Activated CD4-positive, alpha-beta memory T cell treated with anti-CD3 and anti-CD28 coated beads, Interleukin-2, amount 10 ng/mL, durations not matched to agents 7 days and 5 days (primary cell): ENCODE results near the gene NPAS1. TPM values are rescaled to one million over a fixed set of nuclear protein-coding genes. Genes with fewer than 3 reads are reported as not detected.
A peak's percentile ranks its signal among the peaks of the same experiment; 100 is the strongest.
"Not testable (repeated sequence)": the region's sequence is repeated elsewhere in the genome, so short reads cannot be mapped to it uniquely, and the experiment has no call there.

ENCODE experiments used
- CTCF ChIA-PET: fragments of 350-600 bp; sonication (Branson Sonifier 250); formaldehyde crosslinking; loops from one replicate; lab custom pipeline; 2021; ENCODE audit warnings: antibody characterized with exemption, inconsistent platforms; lab: Charles Lee
- POLR2A ChIA-PET: fragments of 350-600 bp; sonication (Branson Sonifier 250); formaldehyde crosslinking; loops from one replicate; lab custom pipeline; 2021; ENCODE audit warnings: antibody characterized with exemption; lab: Charles Lee
- DNase-seq: peaks from one replicate; pipeline ENCODE4 v3.0.0-alpha.2; 2020
- H3K27ac Mint-ChIP-seq: one replicate; pipeline ENCODE4 v1.8.0; 2021; ENCODE audit warnings: mild to moderate bottlenecking, mixed read lengths
- H3K27me3 Mint-ChIP-seq: one replicate; pipeline ENCODE4 v1.8.0; 2021; ENCODE audit warnings: mixed read lengths
- H3K36me3 Mint-ChIP-seq: one replicate; pipeline ENCODE4 v1.8.0; 2021; ENCODE audit warnings: low read depth, mixed read lengths
- H3K4me1 Mint-ChIP-seq: one replicate; pipeline ENCODE4 v1.8.0; 2021; ENCODE audit warnings: mixed read lengths
- H3K4me3 Mint-ChIP-seq: one replicate; pipeline ENCODE4 v1.8.0; 2021; ENCODE audit warnings: mild to moderate bottlenecking, mixed read lengths
- H3K9me3 Mint-ChIP-seq: one replicate; pipeline ENCODE4 v1.8.0; 2021; ENCODE audit warnings: mixed read lengths
- total RNA-seq, 2 experiments: library from RNA; stranded (reverse); gene quantifications; one replicate each; pipeline ENCODE4 v1.2.3, GENCODE V29; 2021

Gene NPAS1
- total RNA-seq, 2 experiments from 2014 or later: 0.20 to 0.48 TPM

GRCh38 chr19:47045867-47046470 lies 26.3 kb downstream of the NPAS1 start:
- Mint-ChIP-seq H3K27me3 (no peaks in the 10 kb centered on the region), H3K9me3 (no peaks in the 10 kb centered on the region), H3K4me3 (no peak overlapping the region), H3K36me3 (peaks cover 5% of the 10 kb centered on the region), H3K27ac (no peak overlapping the region), H3K4me1 (peaks cover 19% of the 10 kb centered on the region)
- ChIA-PET CTCF (no interaction called here), POLR2A (no interaction called here)
- no peak for DNase-seq

- DNase-seq: no peak
- Mint-ChIP-seq H3K4me1 (peaks cover 19% of the 10 kb centered on the region), H3K27ac (no peak overlapping the region), H3K9me3 (no peaks in the 10 kb centered on the region), H3K36me3 (peaks cover 5% of the 10 kb centered on the region), H3K27me3 (no peaks in the 10 kb centered on the region), H3K4me3 (peak overlapping the region; percentile 99)
- CTCF ChIA-PET: interaction anchor here (1.0 to 1.6 kb wide), 6 partner anchors 11 to 197 kb away, joined by 3 to 11 read pairs (median 4); no protein-coding TSS in a partner anchor
- POLR2A ChIA-PET: interaction anchor here (0.9 to 2.1 kb wide), 14 partner anchors 9 to 209 kb away, joined by 3 to 11 read pairs (median 4); partner anchors contain the start of genes CCDC9, SAE1 and ZC3H4
Measured at GRCh38 chr19:47047272-47047762, 27.7 kb downstream of the NPAS1 start.

GRCh38 chr19:47047763-47048405 lies 28.2 kb downstream of the NPAS1 start:
- ChIA-PET CTCF (interaction anchor here (0.7 to 1.6 kb wide), 7 partner anchors 11 to 196 kb away, joined by 3 to 11 read pairs (median 4); no protein-coding TSS in a partner anchor), POLR2A (interaction anchor here (0.6 to 2.1 kb wide), 17 partner anchors 9 to 208 kb away, joined by 3 to 11 read pairs (median 3); partner anchors contain the start of genes ARHGAP35, CCDC9, SAE1 and ZC3H4)
- H3K4me3 Mint-ChIP-seq: peak overlapping the region; percentile 99
- peak; percentile 86 for DNase-seq
- H3K27me3 Mint-ChIP-seq: no peaks in the 10 kb centered on the region
- H3K36me3 Mint-ChIP-seq: peaks cover 5% of the 10 kb centered on the region
- peak overlapping the region; percentile 92 for H3K27ac Mint-ChIP-seq
- H3K4me1 Mint-ChIP-seq: peaks cover 19% of the 10 kb centered on the region
- H3K9me3 Mint-ChIP-seq: no peaks in the 10 kb centered on the region

GRCh38 chr19:47049307-47049700 lies 29.7 kb downstream of the NPAS1 start:
- Mint-ChIP-seq H3K4me1 (peaks cover 19% of the 10 kb centered on the region), H3K4me3 (peak overlapping the region; percentile 95), H3K36me3 (peaks cover 5% of the 10 kb centered on the region), H3K27ac (peak overlapping the region; percentile 88), H3K9me3 (no peaks in the 10 kb centered on the region), H3K27me3 (peaks cover 4% of the 10 kb centered on the region)
- CTCF ChIA-PET: interaction anchor here (0.7 to 0.9 kb wide), 2 partner anchors 13 to 195 kb away, joined by 3 to 4 read pairs; no protein-coding TSS in a partner anchor
- POLR2A ChIA-PET: interaction anchor here (1.0 to 1.2 kb wide), 2 partner anchors 13 to 64 kb away, joined by 3 to 4 read pairs; partner anchors contain the start of gene ZC3H4
- no peak for DNase-seq

GRCh38 chr19:47050562-47050961 lies 30.9 kb downstream of the NPAS1 start:
- H3K36me3 Mint-ChIP-seq, H3K27ac Mint-ChIP-seq, H3K4me3 Mint-ChIP-seq, DNase-seq, CTCF ChIA-PET, POLR2A ChIA-PET, H3K9me3 Mint-ChIP-seq: not testable (repeated sequence)
- peaks cover 19% of the 10 kb centered on the region for H3K4me1 Mint-ChIP-seq
- peaks cover 12% of the 10 kb centered on the region for H3K27me3 Mint-ChIP-seq

- H3K4me3 Mint-ChIP-seq: no peak overlapping the region
- no peaks in the 10 kb centered on the region for H3K4me1 Mint-ChIP-seq
- DNase-seq: no peak
- POLR2A ChIA-PET: interaction anchor here (1.9 kb wide), 1 partner anchor 57 kb away, joined by 4 read pairs; the partner anchor contains the start of gene ZC3H4
- no peaks in the 10 kb centered on the region for H3K36me3 Mint-ChIP-seq
- CTCF ChIA-PET: interaction anchor here (0.7 kb wide), 1 partner anchor 20 kb away, joined by 5 read pairs; no protein-coding TSS in a partner anchor
- peaks cover 12% of the 10 kb centered on the region for H3K27me3 Mint-ChIP-seq
- no peaks in the 10 kb centered on the region for H3K9me3 Mint-ChIP-seq
- no peak overlapping the region for H3K27ac Mint-ChIP-seq
Measured at GRCh38 chr19:47056411-47056810, 36.8 kb downstream of the NPAS1 start.

GRCh38 chr19:47057328-47057727 lies 37.7 kb downstream of the NPAS1 start:
- H3K9me3 Mint-ChIP-seq: no peaks in the 10 kb centered on the region
- no peaks in the 10 kb centered on the region for H3K4me1 Mint-ChIP-seq
- no peaks in the 10 kb centered on the region for H3K36me3 Mint-ChIP-seq
- H3K4me3 Mint-ChIP-seq: no peak overlapping the region
- CTCF ChIA-PET: interaction anchor here (0.7 kb wide), 1 partner anchor 187 kb away, joined by 4 read pairs; no protein-coding TSS in a partner anchor
- DNase-seq: no peak
- POLR2A ChIA-PET: interaction anchor here (1.2 to 1.9 kb wide), 2 partner anchors 9 to 56 kb away, joined by 4 to 6 read pairs; partner anchors contain the start of genes TMEM160 and ZC3H4
- H3K27me3 Mint-ChIP-seq: peaks cover 12% of the 10 kb centered on the region
- H3K27ac Mint-ChIP-seq: no peak overlapping the region

- Mint-ChIP-seq H3K4me1 (no peaks in the 10 kb centered on the region), H3K27me3 (peaks cover 9% of the 10 kb centered on the region), H3K27ac (no peak overlapping the region), H3K4me3 (no peak overlapping the region), H3K36me3 (peaks cover 3% of the 10 kb centered on the region), H3K9me3 (no peaks in the 10 kb centered on the region)
- ChIA-PET POLR2A (interaction anchor here (0.6 to 0.7 kb wide), 2 partner anchors 11 to 53 kb away, joined by 3 read pairs; no protein-coding TSS in a partner anchor), CTCF (interaction anchor here (0.6 to 1.4 kb wide), 3 partner anchors 24 to 143 kb away, joined by 3 to 4 read pairs (median 4); no protein-coding TSS in a partner anchor)
- DNase-seq: no peak
Measured at GRCh38 chr19:47058621-47059022, 39.0 kb downstream of the NPAS1 start.

GRCh38 chr19:47063874-47064273 lies 44.2 kb downstream of the NPAS1 start:
- no peaks in the 10 kb centered on the region for H3K9me3 Mint-ChIP-seq
- H3K27me3 Mint-ChIP-seq: no peaks in the 10 kb centered on the region
- ChIA-PET POLR2A (no interaction called here), CTCF (no interaction called here)
- H3K36me3 Mint-ChIP-seq: peaks cover 26% of the 10 kb centered on the region
- no peaks in the 10 kb centered on the region for H3K4me1 Mint-ChIP-seq
- DNase-seq: no peak
- H3K27ac Mint-ChIP-seq: no peak overlapping the region
- H3K4me3 Mint-ChIP-seq: no peak overlapping the region

- no peaks in the 10 kb centered on the region for H3K27me3 Mint-ChIP-seq
- DNase-seq: no peak
- POLR2A ChIA-PET: no interaction called here
- peaks cover 37% of the 10 kb centered on the region for H3K36me3 Mint-ChIP-seq
- CTCF ChIA-PET: no interaction called here
- H3K4me3 Mint-ChIP-seq: no peak overlapping the region
- no peaks in the 10 kb centered on the region for H3K4me1 Mint-ChIP-seq
- H3K9me3 Mint-ChIP-seq: no peaks in the 10 kb centered on the region
- H3K27ac Mint-ChIP-seq: no peak overlapping the region
Measured at GRCh38 chr19:47065242-47065641, 45.6 kb downstream of the NPAS1 start.

- Mint-ChIP-seq H3K4me3 (no peak overlapping the region), H3K27me3 (no peaks in the 10 kb centered on the region), H3K36me3 (peaks cover 51% of the 10 kb centered on the region), H3K27ac (no peak overlapping the region), H3K9me3 (no peaks in the 10 kb centered on the region), H3K4me1 (peaks cover 1% of the 10 kb centered on the region)
- DNase-seq: no peak
- POLR2A ChIA-PET: no interaction called here
- CTCF ChIA-PET: no interaction called here
Measured at GRCh38 chr19:47066376-47067214, 47.0 kb downstream of the NPAS1 start.

- peaks cover 56% of the 10 kb centered on the region for H3K36me3 Mint-ChIP-seq
- DNase-seq: no peak
- CTCF ChIA-PET: no interaction called here
- H3K4me3 Mint-ChIP-seq: no peak overlapping the region
- peaks cover 1% of the 10 kb centered on the region for H3K4me1 Mint-ChIP-seq
- H3K9me3 Mint-ChIP-seq: no peaks in the 10 kb centered on the region
- H3K27ac Mint-ChIP-seq: no peak overlapping the region
- no peaks in the 10 kb centered on the region for H3K27me3 Mint-ChIP-seq
- POLR2A ChIA-PET: no interaction called here
Measured at GRCh38 chr19:47067215-47067847, 47.7 kb downstream of the NPAS1 start.
